Fibroblast of mammary gland (primary cell): ENCODE results near the gene TMEM163.
A peak's percentile ranks its signal among the peaks of the same experiment; 100 is the strongest.

ENCODE experiments used
- DNase-seq: peaks from one replicate; pipeline ENCODE4 v3.0.0-alpha.2; 2010; ENCODE audit warnings: low read depth
- H3K4me3 ChIP-seq: 2 replicates; pipeline ENCODE4 v1.5.1; 2011; ENCODE audit warnings: low read depth, mild to moderate bottlenecking, low read length, moderate library complexity; ENCODE audit not compliant: control insufficient read depth
- TF ChIP-seq, protein P1 (sequence below): conservative IDR thresholded peaks from 2 replicates; pipeline ENCODE4 v1.5.1; 2011; ENCODE audit warnings: low read depth, low read length, inconsistent platforms; ENCODE audit not compliant: control insufficient read depth, insufficient read depth

The TMEM163 gene

DNA sequence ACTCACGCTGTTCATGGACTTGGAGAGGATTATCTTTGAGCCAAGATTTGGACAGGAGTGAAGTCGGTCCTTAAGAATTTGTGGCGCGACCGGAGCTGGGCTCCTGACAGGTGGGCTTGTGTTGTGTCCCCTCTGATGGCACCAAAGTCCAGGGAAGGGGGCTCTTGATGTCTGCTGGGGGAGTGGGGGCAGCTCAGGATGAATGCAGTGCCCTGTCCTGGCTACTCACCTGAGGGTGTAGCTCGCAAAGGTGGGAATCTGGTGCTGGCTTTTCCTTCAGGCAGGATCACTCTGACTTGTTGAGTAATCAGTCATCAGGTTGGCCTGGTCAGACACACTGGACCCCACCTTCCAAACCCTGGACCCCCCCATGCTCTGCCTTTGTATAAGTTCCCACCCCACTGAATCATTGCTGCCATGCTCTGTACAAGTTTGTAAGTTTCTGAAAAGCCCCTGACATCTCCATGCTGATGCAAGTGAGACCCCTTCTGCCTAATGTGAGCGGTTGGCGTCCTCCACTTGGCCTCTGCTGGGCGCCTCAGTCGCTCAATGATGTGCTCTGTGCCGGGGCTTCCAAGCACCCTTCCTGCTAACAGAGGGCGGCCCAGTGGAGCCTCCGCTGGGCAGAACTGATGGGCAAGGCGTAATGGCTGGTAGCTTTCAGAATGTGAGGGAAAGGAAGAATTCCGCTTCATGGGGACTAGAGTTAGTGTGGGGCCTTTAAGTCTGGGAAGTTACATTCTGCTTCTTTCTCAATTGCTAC lies 268.9 kb downstream of the TMEM163 start:
- TF ChIP-seq, protein P1, sequence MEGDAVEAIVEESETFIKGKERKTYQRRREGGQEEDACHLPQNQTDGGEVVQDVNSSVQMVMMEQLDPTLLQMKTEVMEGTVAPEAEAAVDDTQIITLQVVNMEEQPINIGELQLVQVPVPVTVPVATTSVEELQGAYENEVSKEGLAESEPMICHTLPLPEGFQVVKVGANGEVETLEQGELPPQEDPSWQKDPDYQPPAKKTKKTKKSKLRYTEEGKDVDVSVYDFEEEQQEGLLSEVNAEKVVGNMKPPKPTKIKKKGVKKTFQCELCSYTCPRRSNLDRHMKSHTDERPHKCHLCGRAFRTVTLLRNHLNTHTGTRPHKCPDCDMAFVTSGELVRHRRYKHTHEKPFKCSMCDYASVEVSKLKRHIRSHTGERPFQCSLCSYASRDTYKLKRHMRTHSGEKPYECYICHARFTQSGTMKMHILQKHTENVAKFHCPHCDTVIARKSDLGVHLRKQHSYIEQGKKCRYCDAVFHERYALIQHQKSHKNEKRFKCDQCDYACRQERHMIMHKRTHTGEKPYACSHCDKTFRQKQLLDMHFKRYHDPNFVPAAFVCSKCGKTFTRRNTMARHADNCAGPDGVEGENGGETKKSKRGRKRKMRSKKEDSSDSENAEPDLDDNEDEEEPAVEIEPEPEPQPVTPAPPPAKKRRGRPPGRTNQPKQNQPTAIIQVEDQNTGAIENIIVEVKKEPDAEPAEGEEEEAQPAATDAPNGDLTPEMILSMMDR, result no peak
- DNase-seq, result no peak
- H3K4me3 ChIP-seq, result no peak overlapping the region

DNA sequence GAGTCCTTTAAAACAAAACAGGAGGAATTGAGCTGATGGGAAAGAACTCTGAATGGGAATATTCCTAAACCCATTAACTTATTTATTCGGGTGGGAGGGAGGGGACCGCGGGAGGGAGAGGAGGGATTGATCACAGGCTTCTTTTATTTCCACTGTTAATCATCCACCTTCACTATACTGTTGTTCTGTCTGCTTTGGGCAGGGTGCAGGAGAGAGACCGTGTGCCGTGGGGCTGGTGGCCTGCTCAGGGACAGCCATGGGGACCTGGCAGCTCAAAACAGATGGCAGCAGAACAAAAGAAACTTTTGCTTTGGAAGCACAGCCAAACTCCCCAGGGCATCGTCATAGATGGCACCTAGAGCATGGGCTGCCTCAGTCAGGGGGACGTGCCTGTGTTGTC lies 269.6 kb downstream of the TMEM163 start:
- H3K4me3 ChIP-seq, result no peak overlapping the region
- TF ChIP-seq, protein P1, result no peak
- DNase-seq, result no peak

DNA sequence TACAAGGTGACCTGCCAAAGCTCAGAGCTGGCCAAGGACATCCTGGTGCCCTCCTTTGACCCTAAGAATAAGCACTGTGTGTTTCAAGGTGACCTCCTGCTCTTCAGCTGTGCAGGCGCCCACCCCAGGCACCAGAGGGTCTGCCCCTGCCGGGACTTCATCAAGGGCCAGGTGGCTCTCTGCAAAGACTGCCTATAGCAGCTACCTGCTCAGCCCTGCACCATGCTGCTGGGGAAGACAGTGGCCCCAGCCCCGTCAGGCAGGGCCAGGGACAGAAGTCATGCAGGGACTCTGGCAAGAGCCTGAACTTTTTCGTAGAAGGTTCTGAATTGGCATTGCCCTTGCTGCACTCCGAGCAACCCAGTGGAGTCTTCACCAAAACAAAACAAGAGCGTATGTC lies 270.1 kb downstream of the TMEM163 start:
- DNase-seq, result no peak
- TF ChIP-seq, protein P1, result no peak
- no peak overlapping the region for H3K4me3 ChIP-seq

DNA sequence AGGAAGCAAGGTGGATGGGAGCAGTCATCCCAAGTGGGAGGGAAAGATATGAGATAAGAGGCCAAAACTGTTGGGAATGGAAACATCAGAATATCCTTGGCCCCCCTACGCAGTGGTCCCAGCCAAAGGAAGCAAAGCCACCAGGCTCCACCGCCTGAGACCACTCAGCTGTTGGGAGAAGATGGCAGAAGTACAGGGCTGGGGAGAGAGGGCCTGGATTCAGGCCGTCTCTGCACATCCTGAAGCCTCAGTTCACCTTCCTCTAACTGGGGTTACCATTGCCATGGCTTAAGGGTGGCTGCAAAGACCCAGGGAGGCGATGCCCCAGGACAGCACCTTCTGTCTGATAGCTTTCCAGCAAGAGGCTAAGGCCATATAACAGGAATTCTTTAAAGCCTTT lies 271.1 kb downstream of the TMEM163 start:
- no peak for DNase-seq
- TF ChIP-seq, protein P1, result no peak
- H3K4me3 ChIP-seq, result no peak overlapping the region

DNA sequence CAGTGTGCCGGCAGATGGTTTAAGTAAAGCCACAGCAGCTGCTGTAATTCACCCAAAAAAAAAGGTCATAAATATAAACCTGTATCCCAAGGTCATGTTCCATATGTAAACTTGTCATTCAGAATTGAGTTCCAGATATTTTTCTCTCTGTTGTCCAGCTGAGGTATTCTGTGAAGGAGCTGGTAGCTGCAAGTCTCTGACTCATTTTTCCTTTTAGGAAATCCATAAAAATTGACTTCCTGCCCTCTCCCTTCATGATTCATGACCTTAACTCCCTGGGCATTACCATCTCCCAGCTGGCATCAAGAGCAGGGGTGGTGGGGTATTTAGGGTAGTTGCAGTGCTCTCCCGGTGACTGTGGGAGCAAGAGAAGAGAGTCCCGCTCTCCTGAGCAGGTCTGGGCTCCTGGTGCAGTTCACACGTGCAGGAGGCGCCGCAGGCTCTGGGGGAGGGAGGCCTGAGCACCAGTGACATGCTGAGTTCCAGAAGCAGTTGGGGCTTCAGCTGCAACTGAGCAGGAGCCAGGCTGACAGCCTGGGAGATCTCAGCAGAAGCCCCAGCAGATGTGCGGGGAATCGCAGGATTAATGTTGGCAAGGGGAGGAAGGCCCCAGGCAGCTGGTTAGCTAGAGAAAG lies 272.3 kb downstream of the TMEM163 start:
- peak; percentile 45 for DNase-seq
- no peak overlapping the region for H3K4me3 ChIP-seq
- TF ChIP-seq, protein P1, result no peak

DNA sequence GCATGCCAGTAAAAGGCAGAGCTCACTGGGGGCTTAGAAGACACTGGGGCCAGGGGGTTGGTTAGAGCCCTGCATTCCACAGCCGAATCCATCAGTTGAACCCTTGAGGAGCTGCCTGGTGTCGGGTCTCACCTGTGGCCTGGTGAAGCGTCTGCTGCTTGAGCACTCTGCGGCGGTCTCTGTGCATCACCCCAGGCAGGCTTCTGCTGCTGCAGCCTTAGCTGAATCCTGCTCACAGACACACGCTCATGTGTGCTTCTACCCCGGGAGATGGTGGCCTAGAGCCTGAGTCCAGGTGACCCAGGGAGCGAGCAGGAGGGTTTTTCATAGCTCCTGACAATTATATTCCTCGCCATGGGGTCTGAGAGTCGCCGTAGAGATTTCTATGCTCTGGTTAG lies 272.8 kb downstream of the TMEM163 start:
- TF ChIP-seq, protein P1, result no peak
- no peak for DNase-seq
- H3K4me3 ChIP-seq, result no peak overlapping the region

DNA sequence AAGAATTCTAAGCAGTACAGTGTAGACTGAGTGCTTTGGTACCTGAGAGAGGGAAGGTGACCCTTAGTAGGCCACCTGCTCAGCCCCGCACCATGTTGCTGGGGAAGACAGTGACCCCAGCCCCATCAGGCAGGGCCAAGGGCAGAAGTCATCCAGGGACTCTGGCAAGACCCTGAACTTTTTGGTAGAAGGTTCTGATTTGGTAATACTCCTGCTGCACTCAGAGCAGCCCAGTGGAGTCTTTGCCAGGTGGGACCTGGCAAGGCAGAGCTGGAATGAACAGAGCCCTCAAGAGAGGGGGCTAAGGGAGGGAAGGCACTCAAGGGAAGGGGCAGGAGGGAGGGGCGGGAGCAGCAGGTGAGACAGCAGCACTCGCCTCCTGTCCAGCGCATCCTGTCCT lies 273.7 kb downstream of the TMEM163 start:
- no peak overlapping the region for H3K4me3 ChIP-seq
- TF ChIP-seq, protein P1, result no peak
- DNase-seq, result no peak
